CD14-positive monocyte (primary cell): ENCODE data around the gene ARL14EP. TPM values are rescaled to one million over a fixed set of nuclear protein-coding genes. Genes with fewer than 3 reads are reported as not detected.

Experiments
- DNase-seq, 3 donors: peaks; one replicate each; pipeline ENCODE4 v3.0.0-alpha.2; 2011 to 2022
- H2AFZ ChIP-seq: 2 replicates; pipeline ENCODE4 v1.6.0; 2012; ENCODE audit warnings: mild to moderate bottlenecking, low read depth, low read length, inconsistent platforms; ENCODE audit not compliant: insufficient read depth, poor library complexity, severe bottlenecking
- H3K27ac ChIP-seq, 2 donors: 1 replicate in 1 of 2; 2 replicates in 1 of 2; pipeline ENCODE4 v1.5.1; 2012 to 2013; ENCODE audit warnings: low read length in 2 of 2, control low read depth in 1 of 2, inconsistent platforms in 1 of 2, low read depth in 1 of 2, mild to moderate bottlenecking in 1 of 2
- H3K27me3 ChIP-seq, 2 donors: one replicate each; pipeline versions ENCODE4 v1.6.0 to v1.6.1; 2011 to 2013; ENCODE audit warnings: low read length in 2 of 2; ENCODE audit not compliant: control insufficient read depth in 2 of 2, insufficient read depth in 2 of 2
- H3K36me3 ChIP-seq, 2 donors: replicated peaks in 1 of 2; 1 replicate in 1 of 2; 2 replicates in 1 of 2; pipeline versions ENCODE4 v1.5.1 to v1.6.1; 2012 to 2013; ENCODE audit warnings: low read length in 2 of 2, control low read depth in 1 of 2, inconsistent platforms in 1 of 2, mild to moderate bottlenecking in 1 of 2; ENCODE audit not compliant: insufficient read depth in 2 of 2, control insufficient read depth in 1 of 2
- H3K4me1 ChIP-seq, 2 donors: 1 replicate in 1 of 2; 2 replicates in 1 of 2; pipeline versions ENCODE4 v1.5.1 to v1.6.1; 2012 to 2013; ENCODE audit warnings: low read length in 2 of 2, control low read depth in 1 of 2, inconsistent platforms in 1 of 2, mild to moderate bottlenecking in 1 of 2, moderate library complexity in 1 of 2; ENCODE audit not compliant: insufficient read depth in 2 of 2, control insufficient read depth in 1 of 2
- H3K4me2 ChIP-seq: replicated peaks from 2 replicates; pipeline ENCODE3; 2012; ENCODE audit warnings: low read length, moderate library complexity, mild to moderate bottlenecking; ENCODE audit not compliant: poor library complexity, severe bottlenecking; ENCODE audit errors: extremely low read depth
- H3K4me3 ChIP-seq, 3 experiments: fragments of 200-600 bp in 1 of 3; sonication (generic) in 1 of 3; replicated peaks in 1 of 3; 1 replicate in 2 of 3; 2 replicates in 1 of 3; pipeline ENCODE4 v1.5.1; 2011 to 2013; ENCODE audit warnings: low read length in 3 of 3, mild to moderate bottlenecking in 3 of 3, control low read depth in 2 of 3, low read depth in 2 of 3, inconsistent platforms in 1 of 3, moderate library complexity in 1 of 3
- H3K79me2 ChIP-seq: 2 replicates; pipeline ENCODE4 v1.6.0; 2012; ENCODE audit warnings: mild to moderate bottlenecking, control low read depth, inconsistent platforms, low read length, moderate library complexity; ENCODE audit not compliant: insufficient read depth
- H3K9ac ChIP-seq: 2 replicates; pipeline ENCODE4 v1.6.0; 2017; ENCODE audit warnings: low read length, mild to moderate bottlenecking; ENCODE audit not compliant: insufficient read depth, poor library complexity, severe bottlenecking
- H3K9me3 ChIP-seq, 2 donors: replicated peaks in 1 of 2; 1 replicate in 1 of 2; 2 replicates in 1 of 2; pipeline versions ENCODE4 v1.5.1 to v1.6.1; 2012 to 2013; ENCODE audit warnings: low read length in 2 of 2, control low read depth in 1 of 2; ENCODE audit not compliant: control insufficient read depth in 1 of 2, insufficient read depth in 1 of 2
- H4K20me1 ChIP-seq: 2 replicates; pipeline ENCODE4 v1.6.0; 2012; ENCODE audit warnings: mild to moderate bottlenecking, low read length, control low read depth, moderate library complexity; ENCODE audit not compliant: insufficient read depth
- H3K27ac Mint-ChIP-seq, 7 donors: one replicate each; pipeline ENCODE4 v1.8.0; 2020; ENCODE audit warnings: mild to moderate bottlenecking in 7 of 7, mixed read lengths in 7 of 7, moderate library complexity in 6 of 7, inconsistent platforms in 2 of 7
- H3K27me3 Mint-ChIP-seq, 3 donors: one replicate each; pipeline ENCODE4 v1.8.0; 2021 to 2022; ENCODE audit warnings: low read depth in 3 of 3, mild to moderate bottlenecking in 3 of 3, mixed read lengths in 3 of 3, moderate library complexity in 3 of 3, inconsistent platforms in 1 of 3
- H3K36me3 Mint-ChIP-seq, 2 donors: one replicate each; pipeline ENCODE4 v1.8.0; 2020; ENCODE audit warnings: mixed read lengths in 2 of 2, inconsistent platforms in 1 of 2, mild to moderate bottlenecking in 1 of 2
- H3K4me1 Mint-ChIP-seq: one replicate; pipeline ENCODE4 v1.8.0; 2020; ENCODE audit warnings: mild to moderate bottlenecking, mixed read lengths
- H3K4me3 Mint-ChIP-seq, 2 donors: one replicate each; pipeline ENCODE4 v1.8.0; 2020; ENCODE audit warnings: mild to moderate bottlenecking in 2 of 2, mixed read lengths in 2 of 2, moderate library complexity in 1 of 2
- H3K9me3 Mint-ChIP-seq, 7 donors: one replicate each; pipeline ENCODE4 v1.8.0; 2020 to 2022; ENCODE audit warnings: mixed read lengths in 7 of 7, mild to moderate bottlenecking in 6 of 7, moderate library complexity in 6 of 7, inconsistent platforms in 2 of 7
- CTCF ChIP-seq: fragments of 200-600 bp; IDR thresholded peaks from one replicate; pipeline ENCODE4 v1.8.0; 2022; ENCODE audit warnings: antibody characterized with exemption, mild to moderate bottlenecking
- WGBS: methylation state at CpG from one replicate; pipeline ENCODE4 v1.1.5; 2013; ENCODE audit warnings: missing lambda C conversion rate; ENCODE audit not compliant: insufficient coverage; 5-methylcytosine and 5-hydroxymethylcytosine counted together
- intact Hi-C, 2 donors: fragments of 100-400 bp; cut with micrococcal nuclease; formaldehyde crosslinking; loops; one replicate each; pipeline versions ENCODE4 v1.15.0 to v1.15.1; 2023
- polyA plus RNA-seq, 3 donors: library from polyadenylated mRNA; depleted of rRNA in 1 of 3; unstranded in 2 of 3; stranded (reverse) in 1 of 3; fragments of 300-500 nt in 2 of 3; fragments of >200 nt in 1 of 3; fragmentation: Illumina TruSeq in 2 of 3; gene quantifications; 1 replicate in 2 of 3; 2 replicates in 1 of 3; pipeline ENCODE4 v1.2.3, GENCODE V29; 2012 to 2021

Gene ARL14EP
- polyA plus RNA-seq, 3 donors, result 9.9 to 32.2 (median 21.2) TPM

GRCh38 chr11:30351061-30351460 is 28.2 kb downstream of the ARL14EP start:
- 100% methylated on average over 2 of the region's 5 CpGs for WGBS
- Histone ChIP-seq H4K20me1 (no peaks in the 10 kb centered on the region), H3K27me3 (no peaks in the 10 kb centered on the region), H3K79me2 (no peaks in the 10 kb centered on the region), H3K27ac (no peak overlapping the region), H3K4me1 (no peaks in the 10 kb centered on the region), H3K9ac (no peak overlapping the region), H3K4me3 (no peak overlapping the region), H3K4me2 (no peak overlapping the region), H3K9me3 (no peaks in the 10 kb centered on the region), H2AFZ (no peak overlapping the region), H3K36me3 (no peaks in the 10 kb centered on the region)
- Mint-ChIP-seq H3K36me3 (no peaks in the 10 kb centered on the region), H3K4me3 (no peak overlapping the region), H3K4me1 (no peaks in the 10 kb centered on the region), H3K27ac (no peak overlapping the region), H3K9me3 (peaks cover 0 to 5% (median 0%) of the 10 kb centered on the region in 7 donors), H3K27me3 (peaks cover 0 to 6% (median 4%) of the 10 kb centered on the region in 3 donors)
- DNase-seq, result no peak
- no peak for TF ChIP-seq CTCF
- intact Hi-C loops, result no loop called here

GRCh38 chr11:30356391-30356790 is 33.5 kb downstream of the ARL14EP start:
- H3K9me3 ChIP-seq, result no peaks in the 10 kb centered on the region
- DNase-seq, result no peak
- no peak overlapping the region for H3K27ac ChIP-seq
- H3K27me3 ChIP-seq, result no peaks in the 10 kb centered on the region
- no peaks in the 10 kb centered on the region for H3K79me2 ChIP-seq
- Mint-ChIP-seq H3K36me3 (no peaks in the 10 kb centered on the region), H3K4me3 (no peak overlapping the region), H3K9me3 (peaks cover 0 to 5% (median 0%) of the 10 kb centered on the region in 7 donors), H3K27ac (no peak overlapping the region), H3K4me1 (no peaks in the 10 kb centered on the region), H3K27me3 (peaks cover 0 to 2% (median 2%) of the 10 kb centered on the region in 3 donors)
- no peaks in the 10 kb centered on the region for H3K4me1 ChIP-seq
- H3K4me2 ChIP-seq, result no peak overlapping the region
- H3K9ac ChIP-seq, result no peak overlapping the region
- H2AFZ ChIP-seq, result no peak overlapping the region
- intact Hi-C loops, result no loop called here
- TF ChIP-seq CTCF, result no peak
- no peaks in the 10 kb centered on the region for H3K36me3 ChIP-seq
- H4K20me1 ChIP-seq, result no peaks in the 10 kb centered on the region
- H3K4me3 ChIP-seq, result no peak overlapping the region
- WGBS, result 100% methylated on average over 1 of the region's 4 CpGs
